IMR-90 (cell line): ENCODE data around the gene EFNA5. TPM values are rescaled to one million over a fixed set of nuclear protein-coding genes. Genes with fewer than 3 reads are reported as not detected.

Experiments used
- ATAC-seq: fragments of 200-7000 bp; cut with Tn5 transposase; 2 replicates; pipeline ENCODE4 v1.9.1; 2020; ENCODE audit warnings: low read depth, mild to moderate bottlenecking, moderate library complexity
- BruUV-seq: library from RNA; stranded (reverse); fragments of 400-500 nt; replicated peaks from 2 replicates; lab custom pipeline; 2021; lab: Mats Ljungman, UMichigan
- CTCF ChIA-PET: fragments of 300-600 bp; formaldehyde crosslinking; extraction: SDS; loops from one replicate; lab custom pipeline; 2021; ENCODE audit warnings: antibody characterized with exemption; lab: Yijun Ruan, JAX
- POLR2A ChIA-PET: fragments of 300-600 bp; sonication (Branson Sonifier 250); formaldehyde crosslinking; loops from one replicate; lab custom pipeline; 2022; ENCODE audit warnings: antibody characterized with exemption; ENCODE audit not compliant: unreplicated experiment; lab: Charles Lee
- DNase-seq: peaks from one replicate; pipeline ENCODE4 v3.0.0; 2013
- H2AFZ ChIP-seq: replicated peaks from 2 replicates; pipeline ENCODE3; 2013; ENCODE audit warnings: low read length, mild to moderate bottlenecking; ENCODE audit not compliant: poor library complexity
- H2AK5ac ChIP-seq: 2 replicates; pipeline ENCODE4 v1.6.1; 2013; ENCODE audit warnings: low read depth, low read length, inconsistent platforms
- H2AK9ac ChIP-seq: replicated peaks from 2 replicates; pipeline ENCODE3; 2013; ENCODE audit warnings: mild to moderate bottlenecking, low read depth, low read length, moderate library complexity; ENCODE audit not compliant: poor library complexity
- H2BK120ac ChIP-seq: 2 replicates; pipeline ENCODE4 v1.6.1; 2013; ENCODE audit warnings: low read depth, low read length, inconsistent platforms
- H2BK15ac ChIP-seq: 3 replicates; pipeline ENCODE4 v1.6.1; 2013; ENCODE audit warnings: low read depth, low read length, inconsistent platforms
- H2BK20ac ChIP-seq: 2 replicates; pipeline ENCODE4 v1.6.1; 2013; ENCODE audit warnings: low read depth, mild to moderate bottlenecking, inconsistent platforms, low read length, moderate library complexity
- H2BK5ac ChIP-seq: 2 replicates; pipeline ENCODE4 v1.6.1; 2013; ENCODE audit warnings: mild to moderate bottlenecking, low read depth, low read length, inconsistent platforms; ENCODE audit not compliant: poor library complexity, severe bottlenecking
- H3K14ac ChIP-seq: replicated peaks from 2 replicates; pipeline ENCODE4 v1.6.1; 2013; ENCODE audit warnings: low read depth, low read length, inconsistent platforms
- H3K18ac ChIP-seq: 2 replicates; pipeline ENCODE4 v1.6.1; 2013; ENCODE audit warnings: low read depth, low read length, control low read depth
- H3K23ac ChIP-seq: 2 replicates; pipeline ENCODE4 v1.6.1; 2013; ENCODE audit warnings: low read depth, low read length, inconsistent platforms
- H3K27ac ChIP-seq: 2 replicates; pipeline ENCODE4 v1.5.1; 2013; ENCODE audit warnings: mild to moderate bottlenecking, control low read depth, low read length; ENCODE audit not compliant: insufficient read depth
- H3K27me3 ChIP-seq: 2 replicates; pipeline ENCODE4 v1.6.1; 2013; ENCODE audit warnings: low read length; ENCODE audit not compliant: control insufficient read depth, insufficient read depth
- H3K36me3 ChIP-seq: 2 replicates; pipeline ENCODE4 v1.6.1; 2013; ENCODE audit warnings: low read length, mixed read lengths; ENCODE audit not compliant: control insufficient read depth, insufficient read depth
- H3K4ac ChIP-seq: 2 replicates; pipeline ENCODE4 v1.6.1; 2013; ENCODE audit warnings: low read depth, low read length, inconsistent platforms
- H3K4me1 ChIP-seq: 2 replicates; pipeline ENCODE4 v1.6.1; 2013; ENCODE audit warnings: low read length, mixed read lengths; ENCODE audit not compliant: control insufficient read depth, insufficient read depth
- H3K4me2 ChIP-seq: 2 replicates; pipeline ENCODE4 v1.6.1; 2013; ENCODE audit warnings: low read depth, mild to moderate bottlenecking, control low read depth, low read length, moderate library complexity
- H3K4me3 ChIP-seq: 2 replicates; pipeline ENCODE4 v1.5.1; 2013; ENCODE audit warnings: low read depth, mild to moderate bottlenecking, control low read depth, low read length, moderate library complexity; ENCODE audit not compliant: insufficient read depth
- H3K56ac ChIP-seq: 2 replicates; pipeline ENCODE4 v1.6.1; 2013; ENCODE audit warnings: low read length, inconsistent platforms; ENCODE audit not compliant: insufficient read depth; ENCODE audit errors: extremely low read depth
- H3K79me1 ChIP-seq, 2 experiments: 2 replicates each; pipeline ENCODE4 v1.6.1; 2013; ENCODE audit warnings: low read length in 2 of 2, inconsistent platforms in 1 of 2, low read depth in 1 of 2
- H3K9ac ChIP-seq: 2 replicates; pipeline ENCODE4 v1.6.1; 2013; ENCODE audit warnings: low read depth, low read length, control low read depth
- H3K9me1 ChIP-seq: 2 replicates; pipeline ENCODE4 v1.6.1; 2013; ENCODE audit warnings: low read length, inconsistent platforms; ENCODE audit not compliant: insufficient read depth
- H3K9me3 ChIP-seq: 2 replicates; pipeline ENCODE4 v1.6.1; 2013; ENCODE audit warnings: low read length; ENCODE audit not compliant: control insufficient read depth, insufficient read depth
- H4K20me1 ChIP-seq: 2 replicates; pipeline ENCODE4 v1.6.1; 2013; ENCODE audit warnings: low read length, inconsistent platforms; ENCODE audit not compliant: insufficient read depth
- H4K5ac ChIP-seq: 2 replicates; pipeline ENCODE4 v1.6.1; 2013; ENCODE audit warnings: mild to moderate bottlenecking, low read depth, low read length, control low read depth
- H4K8ac ChIP-seq, 2 experiments: 2 replicates each; pipeline ENCODE4 v1.6.1; 2013; ENCODE audit warnings: low read depth in 2 of 2, low read length in 2 of 2, control low read depth in 1 of 2, inconsistent platforms in 1 of 2
- H4K91ac ChIP-seq: 2 replicates; pipeline ENCODE4 v1.6.1; 2013; ENCODE audit warnings: low read depth, low read length, inconsistent platforms; ENCODE audit not compliant: insufficient read depth
- BHLHE40 ChIP-seq: fragments of 150-350 bp; IDR thresholded peaks from 2 replicates; pipeline ENCODE4 v1.6.1; 2016; ENCODE audit warnings: mild to moderate bottlenecking, low read depth, low read length
- CEBPB ChIP-seq: IDR thresholded peaks from 2 replicates; pipeline ENCODE4 v1.6.1; 2012; ENCODE audit warnings: low read depth, low read length, improper control_type of control experiment
- CHD1 ChIP-seq: IDR thresholded peaks from 2 replicates; pipeline ENCODE4 v1.6.1; 2012; ENCODE audit warnings: low read depth, low read length, improper control_type of control experiment
- CTCF ChIP-seq: conservative IDR thresholded peaks from 2 replicates; pipeline ENCODE4 v1.5.1; 2012; ENCODE audit warnings: mild to moderate bottlenecking, low read depth, low read length, improper control_type of control experiment
- ELK1 ChIP-seq: fragments of 150-350 bp; IDR thresholded peaks from 2 replicates; pipeline ENCODE4 v1.6.1; 2016; ENCODE audit warnings: low read depth, mild to moderate bottlenecking, low read length, moderate library complexity, borderline replicate concordance
- FOS ChIP-seq: fragments of 150-350 bp; IDR thresholded peaks from 2 replicates; pipeline ENCODE4 v1.6.1; 2016; ENCODE audit warnings: low read depth, low read length
- MAFK ChIP-seq: IDR thresholded peaks from 2 replicates; pipeline ENCODE4 v1.6.1; 2012; ENCODE audit warnings: low read depth, low read length, improper control_type of control experiment
- MAZ ChIP-seq: IDR thresholded peaks from 2 replicates; pipeline ENCODE4 v1.6.1; 2012; ENCODE audit warnings: low read depth, mild to moderate bottlenecking, low read length, improper control_type of control experiment, moderate library complexity, borderline replicate concordance
- POLR2A ChIP-seq: IDR thresholded peaks from 2 replicates; pipeline ENCODE4 v1.6.1; 2012; ENCODE audit warnings: mild to moderate bottlenecking, low read depth, low read length
- RCOR1 ChIP-seq: IDR thresholded peaks from 2 replicates; pipeline ENCODE4 v1.6.1; 2012; ENCODE audit warnings: mild to moderate bottlenecking, low read length, improper control_type of control experiment; ENCODE audit not compliant: insufficient replicate concordance
- RFX5 ChIP-seq: IDR thresholded peaks from 2 replicates; pipeline ENCODE4 v1.8.0; 2012; ENCODE audit warnings: low read depth, mild to moderate bottlenecking, low read length, moderate library complexity
- SMC3 ChIP-seq: fragments of 150-350 bp; IDR thresholded peaks from 2 replicates; pipeline ENCODE4 v1.6.1; 2016; ENCODE audit warnings: low read depth, mild to moderate bottlenecking, antibody characterized with exemption, low read length, moderate library complexity
- WGBS, 2 experiments: methylation state at CpG; one replicate each; pipeline versions ENCODE4 v1.1.5 to v1.1.7; 2013; ENCODE audit warnings: missing lambda C conversion rate in 2 of 2; ENCODE audit not compliant: insufficient read length in 1 of 2; ENCODE audit errors: extremely low coverage in 2 of 2; 5-methylcytosine and 5-hydroxymethylcytosine counted together
- dilution Hi-C: fragments of 300-500 bp; cut with HindIII; formaldehyde crosslinking; loops from one replicate; pipeline ENCODE4 v1.14.3; 2018; ENCODE audit warnings: low sequenced_read_pairs; ENCODE audit not compliant: unreplicated experiment
- in situ Hi-C: fragments of 300-500 bp; cut with MboI; formaldehyde crosslinking; loops from 3 replicates; pipeline ENCODE4 v1.14.3; 2019; ENCODE audit warnings: low sequenced_read_pairs, inconsistent platforms, mixed read lengths
- intact Hi-C: fragments of 100-400 bp; cut with micrococcal nuclease; formaldehyde crosslinking; loops from 2 replicates; pipeline ENCODE4 v1.10.0; 2022
- polyA plus RNA-seq, 3 experiments: library from polyadenylated mRNA; depleted of rRNA; stranded (reverse); fragments of >200 nt; gene quantifications; 2 replicates each; pipeline ENCODE4 v1.2.3, GENCODE V29; 2012; ENCODE audit warnings: low replicate concordance in 1 of 3
- total RNA-seq: library from RNA; depleted of rRNA; stranded (reverse); fragments of >200 nt; gene quantifications from 2 replicates; pipeline ENCODE4 v1.2.3, GENCODE V29; 2012

EFNA5 gene
- total and polyA plus RNA-seq, 2 of the 4 experiments (the other 2 are of a cell fraction) = 1.5 to 1.6 TPM

- Histone ChIP-seq H3K27ac (no peak overlapping the region), H2BK120ac (no peak overlapping the region), H2BK20ac (no peak overlapping the region), H3K9me1 (0 out of 2 replicates have a peak, but pooled peaks cover 5% of the 10 kb centered on the region), H3K9me3 (no peaks in the 10 kb centered on the region), H3K36me3 (no peaks in the 10 kb centered on the region), H4K91ac (no peak overlapping the region), H3K4me3 (no peak overlapping the region), H2AK9ac (no peak overlapping the region), H2AK5ac (no peak overlapping the region), H3K23ac (no peak overlapping the region), H3K79me1 (no peaks in the 10 kb centered on the region; a peak in 1 of 4 replicates), H4K20me1 (no peaks in the 10 kb centered on the region), H3K56ac (no peak overlapping the region), H2BK5ac (no peak overlapping the region), H4K5ac (no peak overlapping the region), H3K9ac (no peak overlapping the region), H4K8ac (no peak overlapping the region), H3K27me3 (no peaks in the 10 kb centered on the region), H3K4me2 (no peak overlapping the region), H3K14ac (no peak overlapping the region), H3K4ac (no peak overlapping the region), H3K18ac (no peak overlapping the region), H2BK15ac (no peak overlapping the region), H2AFZ (no peak overlapping the region), H3K4me1 (no peaks in the 10 kb centered on the region)
- ATAC-seq = no peak
- DNase-seq = no peak
- ChIA-PET CTCF (no interaction called here), POLR2A (no interaction called here)
- no CpG with 5 or more reads among the region's 3 CpGs for WGBS, 2 experiments
- in situ Hi-C loops (no loop called here), dilution Hi-C loops (no loop called here), intact Hi-C loops (no loop called here)
- TF ChIP-seq RFX5 (no peak), MAFK (no peak), CEBPB (no peak), BHLHE40 (no peak), MAZ (no peak), CTCF (no peak), POLR2A (no peak), CHD1 (no peak), SMC3 (no peak), RCOR1 (no peak), ELK1 (no peak), FOS (no peak)
- no TSS peak for BruUV-seq
Measured at GRCh38 chr5:107655831-107656230, 14.9 kb downstream of the EFNA5 start.
